IMR-90 (cell line): Measurements from ENCODE around the gene CENPP. TPM values are rescaled to one million over a fixed set of nuclear protein-coding genes. Genes with fewer than 3 reads are reported as not detected.

Source experiments
- ATAC-seq: fragments of 200-7000 bp; cut with Tn5 transposase; 2 replicates; pipeline ENCODE4 v1.9.1; 2020; ENCODE audit warnings: low read depth, mild to moderate bottlenecking, moderate library complexity
- BruUV-seq: library from RNA; stranded (reverse); fragments of 400-500 nt; replicated peaks from 2 replicates; lab custom pipeline; 2021; lab: Mats Ljungman, UMichigan
- CTCF ChIA-PET: fragments of 300-600 bp; formaldehyde crosslinking; extraction: SDS; loops from one replicate; lab custom pipeline; 2021; ENCODE audit warnings: antibody characterized with exemption; lab: Yijun Ruan, JAX
- POLR2A ChIA-PET: fragments of 300-600 bp; sonication (Branson Sonifier 250); formaldehyde crosslinking; loops from one replicate; lab custom pipeline; 2022; ENCODE audit warnings: antibody characterized with exemption; ENCODE audit not compliant: unreplicated experiment; lab: Charles Lee
- DNase-seq: peaks from one replicate; pipeline ENCODE4 v3.0.0; 2013
- H2AFZ ChIP-seq: replicated peaks from 2 replicates; pipeline ENCODE3; 2013; ENCODE audit warnings: low read length, mild to moderate bottlenecking; ENCODE audit not compliant: poor library complexity
- H2AK5ac ChIP-seq: 2 replicates; pipeline ENCODE4 v1.6.1; 2013; ENCODE audit warnings: low read depth, low read length, inconsistent platforms
- H2AK9ac ChIP-seq: replicated peaks from 2 replicates; pipeline ENCODE3; 2013; ENCODE audit warnings: mild to moderate bottlenecking, low read depth, low read length, moderate library complexity; ENCODE audit not compliant: poor library complexity
- H2BK120ac ChIP-seq: 2 replicates; pipeline ENCODE4 v1.6.1; 2013; ENCODE audit warnings: low read depth, low read length, inconsistent platforms
- H2BK15ac ChIP-seq: 3 replicates; pipeline ENCODE4 v1.6.1; 2013; ENCODE audit warnings: low read depth, low read length, inconsistent platforms
- H2BK20ac ChIP-seq: 2 replicates; pipeline ENCODE4 v1.6.1; 2013; ENCODE audit warnings: low read depth, mild to moderate bottlenecking, inconsistent platforms, low read length, moderate library complexity
- H2BK5ac ChIP-seq: 2 replicates; pipeline ENCODE4 v1.6.1; 2013; ENCODE audit warnings: mild to moderate bottlenecking, low read depth, low read length, inconsistent platforms; ENCODE audit not compliant: poor library complexity, severe bottlenecking
- H3K14ac ChIP-seq: replicated peaks from 2 replicates; pipeline ENCODE4 v1.6.1; 2013; ENCODE audit warnings: low read depth, low read length, inconsistent platforms
- H3K18ac ChIP-seq: 2 replicates; pipeline ENCODE4 v1.6.1; 2013; ENCODE audit warnings: low read depth, low read length, control low read depth
- H3K23ac ChIP-seq: 2 replicates; pipeline ENCODE4 v1.6.1; 2013; ENCODE audit warnings: low read depth, low read length, inconsistent platforms
- H3K27ac ChIP-seq: 2 replicates; pipeline ENCODE4 v1.5.1; 2013; ENCODE audit warnings: mild to moderate bottlenecking, control low read depth, low read length; ENCODE audit not compliant: insufficient read depth
- H3K27me3 ChIP-seq: 2 replicates; pipeline ENCODE4 v1.6.1; 2013; ENCODE audit warnings: low read length; ENCODE audit not compliant: control insufficient read depth, insufficient read depth
- H3K36me3 ChIP-seq: 2 replicates; pipeline ENCODE4 v1.6.1; 2013; ENCODE audit warnings: low read length, mixed read lengths; ENCODE audit not compliant: control insufficient read depth, insufficient read depth
- H3K4ac ChIP-seq: 2 replicates; pipeline ENCODE4 v1.6.1; 2013; ENCODE audit warnings: low read depth, low read length, inconsistent platforms
- H3K4me1 ChIP-seq: 2 replicates; pipeline ENCODE4 v1.6.1; 2013; ENCODE audit warnings: low read length, mixed read lengths; ENCODE audit not compliant: control insufficient read depth, insufficient read depth
- H3K4me2 ChIP-seq: 2 replicates; pipeline ENCODE4 v1.6.1; 2013; ENCODE audit warnings: low read depth, mild to moderate bottlenecking, control low read depth, low read length, moderate library complexity
- H3K4me3 ChIP-seq: 2 replicates; pipeline ENCODE4 v1.5.1; 2013; ENCODE audit warnings: low read depth, mild to moderate bottlenecking, control low read depth, low read length, moderate library complexity; ENCODE audit not compliant: insufficient read depth
- H3K56ac ChIP-seq: 2 replicates; pipeline ENCODE4 v1.6.1; 2013; ENCODE audit warnings: low read length, inconsistent platforms; ENCODE audit not compliant: insufficient read depth; ENCODE audit errors: extremely low read depth
- H3K79me1 ChIP-seq, 2 experiments: 2 replicates each; pipeline ENCODE4 v1.6.1; 2013; ENCODE audit warnings: low read length in 2 of 2, inconsistent platforms in 1 of 2, low read depth in 1 of 2
- H3K9ac ChIP-seq: 2 replicates; pipeline ENCODE4 v1.6.1; 2013; ENCODE audit warnings: low read depth, low read length, control low read depth
- H3K9me1 ChIP-seq: 2 replicates; pipeline ENCODE4 v1.6.1; 2013; ENCODE audit warnings: low read length, inconsistent platforms; ENCODE audit not compliant: insufficient read depth
- H3K9me3 ChIP-seq: 2 replicates; pipeline ENCODE4 v1.6.1; 2013; ENCODE audit warnings: low read length; ENCODE audit not compliant: control insufficient read depth, insufficient read depth
- H4K20me1 ChIP-seq: 2 replicates; pipeline ENCODE4 v1.6.1; 2013; ENCODE audit warnings: low read length, inconsistent platforms; ENCODE audit not compliant: insufficient read depth
- H4K5ac ChIP-seq: 2 replicates; pipeline ENCODE4 v1.6.1; 2013; ENCODE audit warnings: mild to moderate bottlenecking, low read depth, low read length, control low read depth
- H4K8ac ChIP-seq, 2 experiments: 2 replicates each; pipeline ENCODE4 v1.6.1; 2013; ENCODE audit warnings: low read depth in 2 of 2, low read length in 2 of 2, control low read depth in 1 of 2, inconsistent platforms in 1 of 2
- H4K91ac ChIP-seq: 2 replicates; pipeline ENCODE4 v1.6.1; 2013; ENCODE audit warnings: low read depth, low read length, inconsistent platforms; ENCODE audit not compliant: insufficient read depth
- MXI1 ChIP-seq: IDR thresholded peaks from 2 replicates; pipeline ENCODE4 v1.6.1; 2012; ENCODE audit warnings: low read depth, mild to moderate bottlenecking, low read length, moderate library complexity, borderline replicate concordance
- POLR2A ChIP-seq: IDR thresholded peaks from 2 replicates; pipeline ENCODE4 v1.6.1; 2012; ENCODE audit warnings: mild to moderate bottlenecking, low read depth, low read length
- RAD21 ChIP-seq: IDR thresholded peaks from 2 replicates; pipeline ENCODE4 v1.6.1; 2012; ENCODE audit warnings: low read length, improper control_type of control experiment
- WGBS, 2 experiments: methylation state at CpG; one replicate each; pipeline versions ENCODE4 v1.1.5 to v1.1.7; 2013; ENCODE audit warnings: missing lambda C conversion rate in 2 of 2; ENCODE audit not compliant: insufficient read length in 1 of 2; ENCODE audit errors: extremely low coverage in 2 of 2; 5-methylcytosine and 5-hydroxymethylcytosine counted together
- dilution Hi-C: fragments of 300-500 bp; cut with HindIII; formaldehyde crosslinking; loops from one replicate; pipeline ENCODE4 v1.14.3; 2018; ENCODE audit warnings: low sequenced_read_pairs; ENCODE audit not compliant: unreplicated experiment
- in situ Hi-C: fragments of 300-500 bp; cut with MboI; formaldehyde crosslinking; loops from 3 replicates; pipeline ENCODE4 v1.14.3; 2019; ENCODE audit warnings: low sequenced_read_pairs, inconsistent platforms, mixed read lengths
- intact Hi-C: fragments of 100-400 bp; cut with micrococcal nuclease; formaldehyde crosslinking; loops from 2 replicates; pipeline ENCODE4 v1.10.0; 2022
- polyA plus RNA-seq, 3 experiments: library from polyadenylated mRNA; depleted of rRNA; stranded (reverse); fragments of >200 nt; gene quantifications; 2 replicates each; pipeline ENCODE4 v1.2.3, GENCODE V29; 2012; ENCODE audit warnings: low replicate concordance in 1 of 3
- total RNA-seq: library from RNA; depleted of rRNA; stranded (reverse); fragments of >200 nt; gene quantifications from 2 replicates; pipeline ENCODE4 v1.2.3, GENCODE V29; 2012
- TF ChIP-seq, protein P1 (sequence below): conservative IDR thresholded peaks from 2 replicates; pipeline ENCODE4 v1.5.1; 2012; ENCODE audit warnings: mild to moderate bottlenecking, low read depth, low read length, improper control_type of control experiment

The CENPP gene
- total and polyA plus RNA-seq, 2 of the 4 experiments (the other 2 are of a cell fraction) = 1.4 to 2.0 TPM

DNA sequence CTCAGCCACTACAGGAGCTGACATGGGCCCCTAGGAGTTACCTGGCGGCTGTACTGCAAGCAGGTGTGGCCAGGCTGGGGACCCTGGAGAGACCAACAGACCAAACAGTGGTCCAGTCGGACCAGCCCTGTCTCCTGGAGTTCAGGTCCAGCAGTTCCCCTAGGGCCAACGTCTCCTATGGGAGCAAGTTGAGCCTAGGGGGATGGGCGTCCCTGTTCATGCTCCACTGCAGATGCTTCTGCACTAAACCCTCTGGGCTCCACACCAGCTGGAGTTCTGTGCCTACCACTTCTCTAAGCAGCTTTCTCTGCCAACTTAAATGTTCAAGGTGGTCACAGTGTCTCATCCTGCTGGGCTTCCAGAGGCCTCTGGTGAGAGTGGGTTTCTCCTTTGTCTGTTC lies 119.1 kb downstream of the CENPP start:
- H3K27me3 ChIP-seq = no peaks in the 10 kb centered on the region; the same call in 1 of the 2 replicates
- no peak overlapping the region for H3K27ac ChIP-seq
- H3K18ac ChIP-seq = no peak overlapping the region
- no peaks in the 10 kb centered on the region for H3K9me1 ChIP-seq
- H2AK9ac ChIP-seq = no peak overlapping the region
- 76% methylated on average over 3 of the region's 4 CpGs; no CpG with 5 or more reads in 1 of the 2 experiments for WGBS, 2 experiments
- H2BK120ac ChIP-seq = no peak overlapping the region
- no peak overlapping the region for H3K14ac ChIP-seq
- CTCF ChIA-PET = no interaction called here
- no peak overlapping the region for H2BK5ac ChIP-seq
- H2AFZ ChIP-seq = no peak overlapping the region
- no peaks in the 10 kb centered on the region for H3K79me1 ChIP-seq
- H3K4ac ChIP-seq = no peak overlapping the region
- H4K91ac ChIP-seq = no peak overlapping the region
- H3K56ac ChIP-seq = no peak overlapping the region
- DNase-seq (no peak), ATAC-seq (no peak)
- in situ Hi-C loops = no loop called here
- H4K8ac ChIP-seq = no peak overlapping the region
- TF ChIP-seq MXI1 = no peak
- TF ChIP-seq, protein P1, sequence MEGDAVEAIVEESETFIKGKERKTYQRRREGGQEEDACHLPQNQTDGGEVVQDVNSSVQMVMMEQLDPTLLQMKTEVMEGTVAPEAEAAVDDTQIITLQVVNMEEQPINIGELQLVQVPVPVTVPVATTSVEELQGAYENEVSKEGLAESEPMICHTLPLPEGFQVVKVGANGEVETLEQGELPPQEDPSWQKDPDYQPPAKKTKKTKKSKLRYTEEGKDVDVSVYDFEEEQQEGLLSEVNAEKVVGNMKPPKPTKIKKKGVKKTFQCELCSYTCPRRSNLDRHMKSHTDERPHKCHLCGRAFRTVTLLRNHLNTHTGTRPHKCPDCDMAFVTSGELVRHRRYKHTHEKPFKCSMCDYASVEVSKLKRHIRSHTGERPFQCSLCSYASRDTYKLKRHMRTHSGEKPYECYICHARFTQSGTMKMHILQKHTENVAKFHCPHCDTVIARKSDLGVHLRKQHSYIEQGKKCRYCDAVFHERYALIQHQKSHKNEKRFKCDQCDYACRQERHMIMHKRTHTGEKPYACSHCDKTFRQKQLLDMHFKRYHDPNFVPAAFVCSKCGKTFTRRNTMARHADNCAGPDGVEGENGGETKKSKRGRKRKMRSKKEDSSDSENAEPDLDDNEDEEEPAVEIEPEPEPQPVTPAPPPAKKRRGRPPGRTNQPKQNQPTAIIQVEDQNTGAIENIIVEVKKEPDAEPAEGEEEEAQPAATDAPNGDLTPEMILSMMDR = no peak
- TF ChIP-seq RAD21 = no peak
- no peak for TF ChIP-seq POLR2A
- H4K20me1 ChIP-seq = no peaks in the 10 kb centered on the region
- dilution Hi-C loops = no loop called here
- H3K4me3 ChIP-seq = no peak overlapping the region
- H3K9me3 ChIP-seq = no peaks in the 10 kb centered on the region
- no TSS peak for BruUV-seq
- no peak overlapping the region for H3K9ac ChIP-seq
- no peak overlapping the region for H2AK5ac ChIP-seq
- no peak overlapping the region for H3K23ac ChIP-seq
- intact Hi-C loops = no loop called here
- H3K4me2 ChIP-seq = no peak overlapping the region
- no peak overlapping the region for H2BK15ac ChIP-seq
- POLR2A ChIA-PET = no interaction called here
- H3K36me3 ChIP-seq = no peaks in the 10 kb centered on the region
- H4K5ac ChIP-seq = no peak overlapping the region
- no peak overlapping the region for H2BK20ac ChIP-seq
- H3K4me1 ChIP-seq = no peaks in the 10 kb centered on the region; the same call in 1 of the 2 replicates
